BJ (cell line): Measurements from ENCODE around the gene KCNJ1. TPM values are rescaled to one million over a fixed set of nuclear protein-coding genes. Genes with fewer than 3 reads are reported as not detected.

Experiments used
- CTCF ChIA-PET: fragments of 350-600 bp; formaldehyde crosslinking; extraction: SDS; loops from one replicate; lab custom pipeline; 2021; ENCODE audit warnings: antibody characterized with exemption, inconsistent platforms; lab: Yijun Ruan, JAX
- POLR2A ChIA-PET: fragments of 300-600 bp; sonication (Branson Sonifier 250); formaldehyde crosslinking; extraction: SDS; loops from one replicate; lab custom pipeline; 2021; ENCODE audit warnings: antibody characterized with exemption; lab: Charles Lee
- DNase-seq: peaks from one replicate; pipeline ENCODE4 v3.0.0-alpha.2; 2011; ENCODE audit warnings: low read depth
- H3K27me3 ChIP-seq: 2 replicates; pipeline ENCODE4 v1.6.0; 2011; ENCODE audit warnings: low read length; ENCODE audit not compliant: control insufficient read depth, insufficient read depth
- H3K36me3 ChIP-seq: 2 replicates; pipeline ENCODE4 v1.5.1; 2011; ENCODE audit warnings: low read length; ENCODE audit not compliant: control insufficient read depth, insufficient read depth
- H3K4me3 ChIP-seq: 2 replicates; pipeline ENCODE4 v1.5.1; 2011; ENCODE audit warnings: low read depth, mild to moderate bottlenecking, control low read depth, low read length
- polyA plus RNA-seq: library from polyadenylated mRNA; depleted of rRNA; stranded (reverse); fragments of >200 nt; gene quantifications from 2 replicates; pipeline ENCODE4 v1.2.3, GENCODE V29; 2011
- TF ChIP-seq, protein P1 (sequence below): IDR thresholded peaks from 2 replicates; pipeline ENCODE4 v1.5.1; 2011; ENCODE audit warnings: low read depth, mild to moderate bottlenecking, control low read depth, inconsistent platforms, low read length, moderate library complexity; ENCODE audit not compliant: insufficient read depth

The KCNJ1 gene
- polyA plus RNA-seq, 1 experiment: not detected

GRCh38 chr11:128895526-128895925, 28.4 kb upstream of the KCNJ1 start:
- DNase-seq: no peak
- CTCF ChIA-PET: interaction anchor here (1.6 kb wide), 1 partner anchor 11 kb away, joined by 4 read pairs; no protein-coding TSS in a partner anchor
- Histone ChIP-seq H3K4me3 (no peak overlapping the region), H3K27me3 (peaks cover 9% of the 10 kb centered on the region), H3K36me3 (no peaks in the 10 kb centered on the region)
- TF ChIP-seq, protein P1, sequence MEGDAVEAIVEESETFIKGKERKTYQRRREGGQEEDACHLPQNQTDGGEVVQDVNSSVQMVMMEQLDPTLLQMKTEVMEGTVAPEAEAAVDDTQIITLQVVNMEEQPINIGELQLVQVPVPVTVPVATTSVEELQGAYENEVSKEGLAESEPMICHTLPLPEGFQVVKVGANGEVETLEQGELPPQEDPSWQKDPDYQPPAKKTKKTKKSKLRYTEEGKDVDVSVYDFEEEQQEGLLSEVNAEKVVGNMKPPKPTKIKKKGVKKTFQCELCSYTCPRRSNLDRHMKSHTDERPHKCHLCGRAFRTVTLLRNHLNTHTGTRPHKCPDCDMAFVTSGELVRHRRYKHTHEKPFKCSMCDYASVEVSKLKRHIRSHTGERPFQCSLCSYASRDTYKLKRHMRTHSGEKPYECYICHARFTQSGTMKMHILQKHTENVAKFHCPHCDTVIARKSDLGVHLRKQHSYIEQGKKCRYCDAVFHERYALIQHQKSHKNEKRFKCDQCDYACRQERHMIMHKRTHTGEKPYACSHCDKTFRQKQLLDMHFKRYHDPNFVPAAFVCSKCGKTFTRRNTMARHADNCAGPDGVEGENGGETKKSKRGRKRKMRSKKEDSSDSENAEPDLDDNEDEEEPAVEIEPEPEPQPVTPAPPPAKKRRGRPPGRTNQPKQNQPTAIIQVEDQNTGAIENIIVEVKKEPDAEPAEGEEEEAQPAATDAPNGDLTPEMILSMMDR: no peak
- POLR2A ChIA-PET: no interaction called here

GRCh38 chr11:128894685-128895084, 27.6 kb upstream of the KCNJ1 start:
- DNase-seq: no peak

DNA sequence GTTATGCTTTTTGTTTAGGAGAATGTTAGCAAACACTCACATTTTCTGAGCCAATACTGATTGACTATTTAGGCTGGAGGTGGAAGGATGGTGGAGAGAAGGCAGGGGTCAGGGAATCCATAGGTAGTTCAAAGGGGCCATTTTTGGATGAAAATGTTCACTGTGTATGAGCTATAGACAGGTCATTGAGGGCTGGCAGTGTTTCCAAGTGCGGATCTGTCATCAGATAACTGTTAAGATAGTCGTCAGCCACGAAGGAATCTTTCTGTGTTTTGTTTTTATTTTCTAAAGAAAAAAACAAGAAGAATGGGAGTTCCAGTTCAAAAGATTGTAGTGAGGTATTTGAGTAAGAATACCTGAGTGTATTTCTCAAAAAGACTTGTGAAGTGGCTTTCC, 27.2 kb upstream of the KCNJ1 start:
- peaks cover 18% of the 10 kb centered on the region for H3K27me3 ChIP-seq
- TF ChIP-seq, protein P1: no peak
- ChIA-PET POLR2A (no interaction called here), CTCF (interaction anchor here (0.8 to 4.6 kb wide), 4 partner anchors 10 to 62 kb away, joined by 3 to 23 read pairs (median 4); no protein-coding TSS in a partner anchor)
- H3K36me3 ChIP-seq: no peaks in the 10 kb centered on the region
- no peak for DNase-seq
- no peak overlapping the region for H3K4me3 ChIP-seq

More at GRCh38 chr11:128894685-128895084, 27.6 kb upstream of the KCNJ1 start:
- H3K36me3 ChIP-seq: no peaks in the 10 kb centered on the region
- no peak overlapping the region for H3K4me3 ChIP-seq
- ChIA-PET CTCF (interaction anchor here (0.8 to 1.6 kb wide), 3 partner anchors 10 to 62 kb away, joined by 3 to 4 read pairs (median 4); no protein-coding TSS in a partner anchor), POLR2A (no interaction called here)
- TF ChIP-seq, protein P1: no peak
- H3K27me3 ChIP-seq: peaks cover 17% of the 10 kb centered on the region

GRCh38 chr11:128893578-128894285, 26.6 kb upstream of the KCNJ1 start:
- no peak overlapping the region for H3K4me3 ChIP-seq
- H3K27me3 ChIP-seq: peaks cover 20% of the 10 kb centered on the region

More at GRCh38 chr11:128893578-128894285, 26.6 kb upstream of the KCNJ1 start:
- H3K36me3 ChIP-seq: no peaks in the 10 kb centered on the region
- ChIA-PET POLR2A (no interaction called here), CTCF (interaction anchor here (0.8 to 11.0 kb wide), 7 partner anchors 9 to 63 kb away, joined by 3 to 253 read pairs (median 4); no protein-coding TSS in a partner anchor)
- DNase-seq: no peak
- TF ChIP-seq, protein P1: no peak
